GM19023 (cell line): ENCODE measurements around the gene GSC2.

ENCODE experiments used
- ATAC-seq: cut with Tn5 transposase; IDR thresholded peaks from one replicate; pipeline ENCODE4 v1.9.1; 2021; ENCODE audit warnings: mild to moderate bottlenecking, moderate library complexity; ENCODE audit not compliant: unreplicated experiment

Gene GSC2

GRCh38 chr22:19134176-19134831 lies 15.8 kb downstream of the GSC2 start:
- ATAC-seq, result no peak

GRCh38 chr22:19133561-19133960 lies 16.5 kb downstream of the GSC2 start:
- ATAC-seq, result no peak

DNA sequence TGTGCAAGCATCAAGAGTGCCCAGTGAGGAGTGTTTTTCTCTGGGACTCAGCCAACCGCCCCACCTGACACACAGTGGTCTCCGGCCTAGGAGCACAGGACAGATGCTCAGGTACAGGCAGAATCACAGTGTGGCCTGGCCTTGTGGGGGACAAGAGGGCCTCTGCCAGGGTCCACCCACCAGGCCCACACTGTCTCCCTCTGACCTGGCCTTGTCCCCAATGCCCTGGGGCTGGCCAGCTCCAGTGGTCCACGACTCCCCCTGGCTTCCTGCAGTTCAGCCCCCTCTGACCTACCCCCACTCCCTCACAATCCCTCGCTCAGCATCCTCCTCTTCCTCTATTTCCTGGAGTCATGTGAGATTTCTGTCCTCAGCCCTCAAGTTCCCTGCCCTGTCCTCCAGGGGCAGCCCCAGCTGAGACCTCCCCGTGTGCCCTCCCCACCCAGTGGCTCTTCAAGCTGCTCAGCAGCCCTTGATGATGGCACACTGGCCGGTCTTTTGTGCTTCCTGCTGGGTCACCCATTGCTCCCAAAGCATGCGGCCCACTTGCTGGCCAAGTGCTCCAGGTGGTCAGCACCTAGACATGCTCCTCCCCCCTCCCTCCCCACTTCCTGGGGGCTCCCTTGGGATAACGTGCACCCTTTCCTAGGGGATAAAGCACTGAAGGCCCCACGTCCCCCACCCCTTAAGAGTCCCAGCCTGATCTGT lies 17.2 kb downstream of the GSC2 start:
- no peak for ATAC-seq

GRCh38 chr22:19132153-19132552 lies 17.9 kb downstream of the GSC2 start:
- ATAC-seq, result no peak

GRCh38 chr22:19131685-19132015 lies 18.4 kb downstream of the GSC2 start:
- ATAC-seq, result no peak

GRCh38 chr22:19130959-19131684 lies 19.0 kb downstream of the GSC2 start, which contains the start of gene TSSK2:
Gene TSSK2, plus strand, starts transcription at chr22:19131308. Its CDS starts 92 bp downstream, at chr22:19131400.
- no peak for ATAC-seq

- ATAC-seq, result no peak
Measured at GRCh38 chr22:19129871-19130270, 20.2 kb downstream of the GSC2 start.

DNA sequence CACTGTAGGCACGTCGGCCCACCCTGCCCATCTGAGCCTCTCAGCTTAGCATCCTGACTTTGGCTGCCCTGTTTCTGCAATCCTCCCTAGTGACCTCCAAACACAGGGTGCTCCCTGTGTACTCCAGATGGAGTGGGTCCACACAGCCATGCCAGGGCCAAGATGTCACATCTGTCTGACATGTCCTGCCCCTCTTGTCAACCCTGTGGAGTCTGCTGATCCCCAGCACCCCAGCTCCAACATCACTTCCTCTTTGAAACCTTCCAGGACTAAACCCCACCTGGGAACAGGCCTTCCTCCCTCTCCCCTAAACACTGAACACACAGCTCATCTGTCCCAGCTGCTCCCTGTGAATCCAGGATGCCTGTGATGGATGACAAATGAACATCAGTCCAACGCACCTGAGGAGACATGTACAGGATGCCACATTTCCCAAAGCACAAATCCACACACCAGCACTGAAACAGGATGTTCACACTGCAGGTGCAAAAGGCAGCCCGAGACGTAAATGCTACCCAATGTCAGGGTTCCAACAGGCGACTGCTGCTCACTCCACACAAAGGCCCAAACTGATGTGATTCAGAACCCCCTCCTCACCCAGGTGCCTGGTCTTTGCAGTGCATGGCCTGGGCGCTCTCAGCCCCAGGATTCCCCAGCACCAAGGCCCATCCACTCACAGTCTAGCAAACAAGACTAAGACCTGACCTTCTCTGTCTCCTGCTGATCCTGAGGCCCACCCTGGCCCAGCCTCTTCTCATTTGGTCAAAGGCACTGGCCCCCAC lies 21.0 kb downstream of the GSC2 start:
- no peak for ATAC-seq

DNA sequence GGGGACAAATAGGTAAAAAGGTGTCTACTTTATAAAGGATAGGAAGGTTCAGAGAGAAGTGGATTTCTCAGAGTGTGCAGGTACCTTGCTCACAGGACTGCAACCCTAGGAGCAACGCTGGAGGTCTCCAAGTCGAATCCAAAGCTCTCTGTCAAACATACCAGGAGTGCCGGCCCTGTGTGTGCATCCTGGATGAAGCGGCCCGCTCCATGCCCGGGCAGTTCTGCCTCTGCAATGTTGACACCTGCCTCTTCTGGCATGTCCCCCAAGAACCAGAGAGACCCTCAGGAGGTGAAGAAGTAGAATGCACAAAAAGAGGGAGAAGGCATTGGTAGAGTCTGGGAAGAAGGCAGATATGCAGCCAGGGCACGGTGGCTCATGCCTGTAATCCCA lies 22.1 kb downstream of the GSC2 start:
- ATAC-seq, result no peak

DNA sequence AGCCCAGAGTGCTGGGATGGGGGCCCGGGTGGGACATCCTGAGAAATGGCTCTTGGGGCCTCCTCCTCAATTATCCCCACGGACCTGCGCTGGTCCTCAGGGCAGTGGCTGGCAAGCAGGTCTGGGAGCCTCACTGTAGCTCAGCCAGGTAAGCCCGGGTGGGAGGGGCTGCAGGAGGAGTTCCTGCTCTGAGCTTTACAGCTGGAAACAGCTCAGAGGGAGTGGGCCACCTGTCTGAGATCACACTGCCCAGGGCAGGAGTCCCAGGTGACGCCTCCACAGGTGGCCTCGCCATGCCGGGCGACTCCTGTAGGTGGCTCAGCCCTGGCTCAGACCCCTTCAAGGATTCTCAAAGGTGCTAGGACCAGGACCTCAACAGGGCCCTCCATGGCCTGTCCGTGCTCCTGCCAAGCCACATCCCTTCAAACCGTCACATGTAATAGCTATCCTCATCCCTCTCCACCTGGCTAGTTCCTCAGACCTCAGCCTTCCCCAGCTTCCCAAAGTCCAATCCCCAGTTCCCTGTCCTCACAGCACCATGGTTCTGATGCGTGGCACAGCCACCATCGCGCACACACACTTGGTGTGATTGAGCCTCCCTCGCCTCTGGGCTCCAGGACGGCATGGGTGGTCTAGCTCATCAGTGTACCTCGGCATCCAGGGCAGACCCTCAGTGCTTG lies 22.6 kb downstream of the GSC2 start:
- ATAC-seq, result no peak

- ATAC-seq, result no peak
Measured at GRCh38 chr22:19126309-19127273, 23.5 kb downstream of the GSC2 start.

- ATAC-seq, result no peak
Measured at GRCh38 chr22:19125474-19126308, 24.4 kb downstream of the GSC2 start.

- ATAC-seq, result no peak
Measured at GRCh38 chr22:19125011-19125410, 25.1 kb downstream of the GSC2 start.

DNA sequence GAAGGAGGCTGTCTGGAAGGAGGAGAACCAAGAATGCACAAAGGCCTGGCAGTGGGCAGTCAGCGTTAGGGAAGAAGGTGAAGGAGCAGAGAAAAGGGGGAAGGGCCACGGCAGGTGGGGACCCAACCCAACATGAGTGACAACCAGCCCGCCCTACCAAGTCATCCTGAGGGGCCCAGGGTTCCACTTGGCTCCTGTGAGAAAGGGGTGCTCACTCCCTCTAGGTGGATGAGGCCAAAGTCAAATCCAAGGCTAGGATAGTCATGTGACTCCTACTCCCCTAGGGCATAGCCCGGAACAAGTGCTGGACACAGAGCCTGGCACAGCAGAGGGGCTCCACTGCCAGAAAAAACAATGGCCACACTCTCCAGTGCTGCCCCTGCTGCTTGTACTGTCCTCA lies 25.7 kb downstream of the GSC2 start:
- no peak for ATAC-seq

GRCh38 chr22:19123936-19124335 lies 26.2 kb downstream of the GSC2 start:
- no peak for ATAC-seq

- ATAC-seq, result no peak
Measured at GRCh38 chr22:19122752-19123492, 27.2 kb downstream of the GSC2 start.

DNA sequence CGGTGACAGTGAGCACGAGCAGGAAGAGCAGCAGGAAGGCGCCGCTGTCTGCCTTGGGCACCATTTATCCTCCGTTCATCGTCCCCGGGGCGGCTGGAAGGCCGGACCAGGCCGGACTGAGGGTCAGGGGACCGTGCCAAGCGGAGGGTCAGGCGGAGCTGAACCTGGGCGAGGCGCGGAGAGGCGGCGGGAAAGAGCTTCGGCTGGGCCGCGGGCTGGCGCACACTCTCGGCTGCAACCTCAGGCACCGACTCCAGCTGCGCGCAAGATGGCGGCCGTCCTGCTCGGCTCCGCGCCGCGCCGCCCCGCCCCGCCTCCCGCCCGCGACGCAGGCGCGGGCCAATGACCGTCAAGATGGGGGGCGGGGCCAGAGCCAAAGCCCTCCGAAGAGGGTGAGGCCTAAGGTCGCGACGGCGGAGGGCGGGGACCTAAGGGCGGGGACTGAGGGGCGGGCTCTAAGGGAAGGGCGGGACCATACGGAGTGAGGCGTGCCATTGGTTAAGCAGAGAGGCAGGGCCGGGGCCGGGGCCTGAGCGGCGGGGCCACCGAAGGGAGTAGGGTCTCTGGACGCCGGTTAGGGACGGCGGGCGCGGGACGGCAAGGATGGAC lies 27.8 kb downstream of the GSC2 start, which contains the start of gene DGCR2:
Gene DGCR2, minus strand, starts transcription at position 270 of the 609 bp plus-strand sequence. Its CDS starts 206 bp downstream, at position 64.
- ATAC-seq, result peak; percentile 88
